SK-N-SH (cell line): Measurements from ENCODE around the gene HS3ST3A1. TPM values are rescaled to one million over a fixed set of nuclear protein-coding genes. Genes with fewer than 3 reads are reported as not detected.

Experiments
- CTCF ChIA-PET: fragments of 300-600, 350-600 bp; formaldehyde crosslinking; extraction: SDS; loops from one replicate; lab custom pipeline; 2021; lab: Yijun Ruan, JAX
- POLR2A ChIA-PET: fragments of 350-600 bp; sonication (Branson Sonifier 250); formaldehyde crosslinking; extraction: SDS; loops from one replicate; lab custom pipeline; 2020; ENCODE audit warnings: antibody characterized with exemption, inconsistent platforms; lab: Yijun Ruan, JAX
- DNase-seq: peaks from one replicate; pipeline ENCODE4 v3.0.0; 2012
- H2AFZ ChIP-seq: fragments of 200-600 bp; sonication (generic); 2 replicates; pipeline ENCODE4 v1.8.1; 2016; ENCODE audit warnings: antibody characterized with exemption, mild to moderate bottlenecking, low read depth
- H3F3A ChIP-seq: fragments of 200-600 bp; sonication (generic); replicated peaks from 2 replicates; pipeline ENCODE3; 2016; ENCODE audit warnings: antibody characterized with exemption, mild to moderate bottlenecking; ENCODE audit not compliant: insufficient read depth
- H3K27ac ChIP-seq, 2 experiments: fragments of 200-500 bp in 1 of 2; fragments of 200-600 bp in 1 of 2; sonication (Bioruptor generic) in 1 of 2; sonication (generic), shearing (Covaris generic) in 1 of 2; 2 replicates each; pipeline versions ENCODE4 v1.5.1 to v1.6.1; 2014 to 2016; ENCODE audit warnings: low read depth in 2 of 2, inconsistent platforms in 1 of 2, low read length in 1 of 2, mild to moderate bottlenecking in 1 of 2, mixed read lengths in 1 of 2
- H3K27me3 ChIP-seq: fragments of 200-600 bp; sonication (generic), shearing (Covaris generic); 2 replicates; pipeline ENCODE4 v1.6.1; 2016; ENCODE audit warnings: mixed run types; ENCODE audit not compliant: insufficient read depth
- H3K36me3 ChIP-seq, 2 experiments: fragments of 200-500 bp in 1 of 2; fragments of 200-600 bp in 1 of 2; sonication (Bioruptor generic) in 1 of 2; sonication (generic) in 1 of 2; replicated peaks in 1 of 2; 2 replicates each; pipeline versions ENCODE3 to v1.5.1; 2014 to 2016; ENCODE audit warnings: low read length in 1 of 2, mild to moderate bottlenecking in 1 of 2; ENCODE audit not compliant: insufficient read depth in 2 of 2, control insufficient read depth in 1 of 2
- H3K4me1 ChIP-seq, 2 experiments: fragments of 200-500 bp in 1 of 2; fragments of 200-600 bp in 1 of 2; sonication (Bioruptor generic) in 1 of 2; sonication (generic), shearing (Covaris generic) in 1 of 2; 2 replicates each; pipeline versions ENCODE4 v1.5.1 to v1.6.1; 2014 to 2016; ENCODE audit warnings: low read depth in 1 of 2, low read length in 1 of 2, mixed run types in 1 of 2; ENCODE audit not compliant: insufficient read depth in 2 of 2, control insufficient read depth in 1 of 2
- H3K4me2 ChIP-seq: fragments of 200-600 bp; sonication (generic), shearing (Covaris generic); 2 replicates; pipeline ENCODE4 v1.6.1; 2017; ENCODE audit warnings: mixed run types
- H3K4me3 ChIP-seq, 2 experiments: fragments of 200-500 bp in 1 of 2; fragments of 200-600 bp in 1 of 2; sonication (Bioruptor generic) in 1 of 2; sonication (generic), shearing (Covaris generic) in 1 of 2; 2 replicates each; pipeline versions ENCODE4 v1.5.1 to v1.8.1; 2014 to 2016; ENCODE audit warnings: low read depth in 2 of 2, inconsistent platforms in 1 of 2, low read length in 1 of 2, mild to moderate bottlenecking in 1 of 2, mixed read lengths in 1 of 2, moderate library complexity in 1 of 2
- H3K79me2 ChIP-seq: fragments of 200-600 bp; sonication (generic); 2 replicates; pipeline ENCODE4 v1.8.1; 2017; ENCODE audit warnings: mild to moderate bottlenecking; ENCODE audit not compliant: insufficient read depth
- H3K9ac ChIP-seq: fragments of 200-600 bp; sonication (generic); 2 replicates; pipeline ENCODE4 v1.6.1; 2017; ENCODE audit warnings: mixed run types
- H3K9me2 ChIP-seq: fragments of 200-600 bp; sonication (generic); 2 replicates; pipeline ENCODE4 v1.6.1; 2017; ENCODE audit warnings: mixed run types
- H3K9me3 ChIP-seq: fragments of 200-600 bp; sonication (generic); 2 replicates; pipeline ENCODE4 v1.6.1; 2017; ENCODE audit warnings: mixed run types, mild to moderate bottlenecking, moderate library complexity
- H4K20me1 ChIP-seq: fragments of 200-600 bp; sonication (generic); 2 replicates; pipeline ENCODE4 v1.6.1; 2017; ENCODE audit warnings: mild to moderate bottlenecking, mixed run types; ENCODE audit not compliant: insufficient read depth
- EZH2phosphoT487 ChIP-seq: fragments of 200-600 bp; sonication (generic); IDR thresholded peaks from 2 replicates; pipeline ENCODE4 v1.6.1; 2017; ENCODE audit warnings: low read depth, mixed run types, mild to moderate bottlenecking, antibody characterized with exemption, moderate library complexity, borderline replicate concordance
- MAX ChIP-seq: IDR thresholded peaks from 2 replicates; pipeline ENCODE4 v1.4.0; 2012; ENCODE audit warnings: low read depth
- MXI1 ChIP-seq: IDR thresholded peaks from 2 replicates; pipeline ENCODE4 v1.6.1; 2012; ENCODE audit warnings: mild to moderate bottlenecking, low read depth, low read length, improper control_type of control experiment
- NFIC ChIP-seq: IDR thresholded peaks from 2 replicates; pipeline ENCODE4 v1.4.0; 2012; ENCODE audit warnings: borderline replicate concordance
- PBX3 ChIP-seq: IDR thresholded peaks from 2 replicates; pipeline ENCODE4; 2012
- RCOR1 ChIP-seq: fragments of 150-350 bp; IDR thresholded peaks from 2 replicates; pipeline ENCODE4 v1.6.1; 2017; ENCODE audit warnings: antibody characterized with exemption, low read length
- REST ChIP-seq: IDR thresholded peaks from 2 replicates; pipeline ENCODE4 v1.6.1; 2012; ENCODE audit warnings: mild to moderate bottlenecking, low read depth, low read length, moderate library complexity
- RXRA ChIP-seq: IDR thresholded peaks from 2 replicates; pipeline ENCODE4 v1.4.0; 2012; ENCODE audit warnings: low read depth, mild to moderate bottlenecking, borderline replicate concordance
- TAF1 ChIP-seq: IDR thresholded peaks from 2 replicates; pipeline ENCODE4 v1.6.1; 2012; ENCODE audit warnings: low read depth, mild to moderate bottlenecking, low read length, moderate library complexity, borderline replicate concordance
- YY1 ChIP-seq: IDR thresholded peaks from 2 replicates; pipeline ENCODE4 v1.4.0; 2012; ENCODE audit warnings: low read depth, mild to moderate bottlenecking
- ZBTB33 ChIP-seq: IDR thresholded peaks from 2 replicates; pipeline ENCODE4 v1.4.0; 2012; ENCODE audit warnings: low read depth, borderline replicate concordance
- WGBS: methylation state at CpG from one replicate; pipeline ENCODE4 v1.1.6; 2017; ENCODE audit warnings: low lambda C conversion rate; 5-methylcytosine and 5-hydroxymethylcytosine counted together
- polyA plus RNA-seq, 3 experiments: library from polyadenylated mRNA; depleted of rRNA; stranded (reverse); fragments of >200 nt; gene quantifications; 2 replicates each; pipeline ENCODE4 v1.2.3, GENCODE V29; 2012

Gene HS3ST3A1
- polyA plus RNA-seq, 1 of the 3 experiments (the other 2 are of a cell fraction) = 22.6 TPM

GRCh38 chr17:13599168-13599577 is 2.6 kb downstream of the HS3ST3A1 start:
- Histone ChIP-seq H3K4me2 (peak overlapping the region; percentile 96), H2AFZ (no peak overlapping the region), H3K9me3 (no peaks in the 10 kb centered on the region), H3K4me1 (peaks cover 1 to 3% of the 10 kb centered on the region in 2 experiments; a peak in 2 of 4 replicates), H3K9ac (peak overlapping the region; percentile 72), H4K20me1 (no peaks in the 10 kb centered on the region), H3F3A (peaks cover 34% of the 10 kb centered on the region), H3K27me3 (no peaks in the 10 kb centered on the region), H3K9me2 (no peaks in the 10 kb centered on the region), H3K27ac (peak overlapping the region in 1 of 2 experiments; percentile 69; a peak in 3 of 4 replicates), H3K79me2 (peaks cover 75% of the 10 kb centered on the region), H3K36me3 (peaks cover 0 to 6% of the 10 kb centered on the region in 2 experiments), H3K4me3 (peak overlapping the region; percentile 66 to 81; a peak in 3 of 4 replicates)
- WGBS = 18% methylated on average over 1 of the region's 1 CpG
- no peak for DNase-seq
- TF ChIP-seq TAF1 (no peak), REST (no peak), RCOR1 (no peak), MAX (no peak)
- CTCF ChIA-PET = interaction anchor here (0.7 to 1.5 kb wide), 5 partner anchors 13 to 703 kb away, joined by 3 to 25 read pairs (median 4); partner anchors contain the start of gene HS3ST3B1
- POLR2A ChIA-PET = no interaction called here

GRCh38 chr17:13598353-13599167 is 3.2 kb downstream of the HS3ST3A1 start:
- peak overlapping the region; percentile 72 for H3K9ac ChIP-seq
- H3K4me3 ChIP-seq = peak overlapping the region; percentile 66 to 81; a peak in 3 of 4 replicates
- 37% methylated on average over 7 of the region's 7 CpGs for WGBS
- H3K4me2 ChIP-seq = peak overlapping the region; percentile 96
- H3K27me3 ChIP-seq = no peaks in the 10 kb centered on the region
- peak overlapping the region in 1 of 2 experiments; percentile 69; a peak in 3 of 4 replicates for H3K27ac ChIP-seq
- ChIA-PET POLR2A (interaction anchor here (0.6 kb wide), 1 partner anchor 88 kb away, joined by 3 read pairs; no protein-coding TSS in a partner anchor), CTCF (interaction anchor here (0.7 to 1.5 kb wide), 11 partner anchors 11 to 706 kb away, joined by 3 to 25 read pairs (median 3); partner anchors contain the start of gene HS3ST3B1)
- no peak for DNase-seq
- no peaks in the 10 kb centered on the region for H3K9me2 ChIP-seq
- H3K79me2 ChIP-seq = peaks cover 82% of the 10 kb centered on the region
- H3F3A ChIP-seq = peaks cover 34% of the 10 kb centered on the region
- H3K4me1 ChIP-seq = peaks cover 3 to 4% of the 10 kb centered on the region in 2 experiments; a peak in 2 of 4 replicates
- peaks cover 0 to 9% of the 10 kb centered on the region in 2 experiments for H3K36me3 ChIP-seq
- H2AFZ ChIP-seq = no peak overlapping the region
- H4K20me1 ChIP-seq = no peaks in the 10 kb centered on the region
- no peaks in the 10 kb centered on the region for H3K9me3 ChIP-seq
- TF ChIP-seq YY1 (no peak), NFIC (no peak), EZH2phosphoT487 (no peak), PBX3 (no peak), RXRA (no peak), MXI1 (no peak), REST (no peak), ZBTB33 (no peak)
